H9 (cell line): ENCODE data around the gene TDO2. TPM values are rescaled to one million over a fixed set of nuclear protein-coding genes. Genes with fewer than 3 reads are reported as not detected.

Experiments
- DNase-seq: peaks from one replicate; pipeline ENCODE4 v3.0.0-alpha.2; 2017
- H2AFZ ChIP-seq: one replicate; pipeline ENCODE4 v1.6.1; 2013; ENCODE audit warnings: mild to moderate bottlenecking, low read length, control low read depth, moderate library complexity
- H2AK5ac ChIP-seq: 2 replicates; pipeline ENCODE4 v1.6.1; 2013; ENCODE audit warnings: low read length, control low read depth, mixed read lengths; ENCODE audit not compliant: insufficient read length
- H2BK120ac ChIP-seq: one replicate; pipeline ENCODE4 v1.6.1; 2013; ENCODE audit warnings: low read depth, mild to moderate bottlenecking, low read length, control low read depth, inconsistent platforms; ENCODE audit not compliant: poor library complexity, severe bottlenecking
- H2BK12ac ChIP-seq: 2 replicates; pipeline ENCODE4 v1.6.1; 2013; ENCODE audit warnings: low read length, control low read depth, mixed read lengths, low read depth; ENCODE audit not compliant: insufficient read length
- H2BK15ac ChIP-seq: 2 replicates; pipeline ENCODE4 v1.6.1; 2013; ENCODE audit warnings: low read depth, low read length, control low read depth
- H2BK20ac ChIP-seq: one replicate; pipeline ENCODE4 v1.6.1; 2013; ENCODE audit warnings: low read depth, mild to moderate bottlenecking, low read length, control low read depth, inconsistent platforms; ENCODE audit not compliant: poor library complexity, severe bottlenecking
- H2BK5ac ChIP-seq: 2 replicates; pipeline ENCODE4 v1.6.1; 2013; ENCODE audit warnings: low read length, control low read depth, mixed read lengths; ENCODE audit not compliant: insufficient read length
- H3K14ac ChIP-seq: 2 replicates; pipeline ENCODE4 v1.6.1; 2013; ENCODE audit warnings: low read length, control low read depth; ENCODE audit not compliant: insufficient read depth
- H3K18ac ChIP-seq: 2 replicates; pipeline ENCODE4 v1.6.1; 2013; ENCODE audit warnings: low read depth, mild to moderate bottlenecking, mixed read lengths, low read length, control low read depth; ENCODE audit not compliant: insufficient read length
- H3K23ac ChIP-seq: 2 replicates; pipeline ENCODE4 v1.6.1; 2013; ENCODE audit warnings: low read length, control low read depth, mixed read lengths, low read depth; ENCODE audit not compliant: insufficient read length
- H3K23me2 ChIP-seq: 2 replicates; pipeline ENCODE4 v1.6.1; 2013; ENCODE audit warnings: low read depth, mild to moderate bottlenecking, mixed read lengths, low read length, control low read depth; ENCODE audit not compliant: insufficient read length, poor library complexity, severe bottlenecking
- H3K27ac ChIP-seq: 2 replicates; pipeline ENCODE4 v1.5.1; 2013; ENCODE audit warnings: low read length, control low read depth, mixed read lengths, low read depth; ENCODE audit not compliant: insufficient read length
- H3K27me3 ChIP-seq: 2 replicates; pipeline ENCODE4 v1.6.1; 2013; ENCODE audit warnings: low read length, control low read depth, inconsistent platforms; ENCODE audit not compliant: insufficient read depth
- H3K4ac ChIP-seq: 2 replicates; pipeline ENCODE4 v1.6.1; 2013; ENCODE audit warnings: low read depth, mild to moderate bottlenecking, control low read depth, inconsistent platforms, low read length, moderate library complexity
- H3K4me1 ChIP-seq: 2 replicates; pipeline ENCODE4 v1.6.1; 2013; ENCODE audit warnings: low read length, control low read depth, inconsistent platforms; ENCODE audit not compliant: insufficient read depth
- H3K4me2 ChIP-seq: 2 replicates; pipeline ENCODE4 v1.6.1; 2013; ENCODE audit warnings: low read length, control low read depth, mixed read lengths; ENCODE audit not compliant: insufficient read length, insufficient read depth
- H3K56ac ChIP-seq: 2 replicates; pipeline ENCODE4 v1.6.1; 2013; ENCODE audit warnings: low read depth, mild to moderate bottlenecking, mixed read lengths, low read length, control low read depth; ENCODE audit not compliant: insufficient read length
- H3K79me1 ChIP-seq: 2 replicates; pipeline ENCODE4 v1.6.1; 2013; ENCODE audit warnings: low read depth, mild to moderate bottlenecking, moderate library complexity, low read length, control low read depth, inconsistent platforms; ENCODE audit not compliant: insufficient read depth, poor library complexity, severe bottlenecking
- H3K79me2 ChIP-seq: 2 replicates; pipeline ENCODE4 v1.6.1; 2013; ENCODE audit warnings: low read length, control low read depth, inconsistent platforms; ENCODE audit not compliant: insufficient read depth
- H3K9ac ChIP-seq: 2 replicates; pipeline ENCODE4 v1.6.1; 2013; ENCODE audit warnings: low read length, control low read depth, mixed read lengths; ENCODE audit not compliant: insufficient read length; ENCODE audit errors: extremely low read depth
- H3K9me3 ChIP-seq: one replicate; pipeline ENCODE4 v1.6.1; 2013; ENCODE audit warnings: low read depth, low read length, inconsistent platforms; ENCODE audit not compliant: control insufficient read depth
- H3T11ph ChIP-seq: one replicate; pipeline ENCODE4 v1.6.1; 2013; ENCODE audit warnings: mild to moderate bottlenecking, low read length, control low read depth, inconsistent platforms
- H4K20me1 ChIP-seq: one replicate; pipeline ENCODE4 v1.6.1; 2013; ENCODE audit not compliant: control insufficient read depth, insufficient read length, insufficient read depth
- H4K5ac ChIP-seq: 2 replicates; pipeline ENCODE4 v1.6.1; 2013; ENCODE audit warnings: low read depth, mild to moderate bottlenecking, mixed read lengths, low read length, control low read depth; ENCODE audit not compliant: insufficient read length
- H4K8ac ChIP-seq: replicated peaks from 2 replicates; pipeline ENCODE4 v1.6.1; 2013; ENCODE audit warnings: low read length, control low read depth, mixed read lengths, low read depth; ENCODE audit not compliant: insufficient read length
- H4K91ac ChIP-seq: 2 replicates; pipeline ENCODE4 v1.6.1; 2013; ENCODE audit warnings: low read depth, mild to moderate bottlenecking, moderate library complexity, mixed read lengths, low read length, control low read depth; ENCODE audit not compliant: insufficient read length
- H3K27ac Mint-ChIP-seq, 3 experiments: 2 replicates in 2 of 3; 3 replicates in 1 of 3; pipeline ENCODE4 v1.8.0; 2020 to 2021; ENCODE audit warnings: mixed read lengths in 3 of 3, mild to moderate bottlenecking in 1 of 3, moderate library complexity in 1 of 3
- H3K27me3 Mint-ChIP-seq: 2 replicates; pipeline ENCODE4 v1.8.0; 2021; ENCODE audit warnings: low read depth, mild to moderate bottlenecking, moderate library complexity, mixed read lengths
- H3K36me3 Mint-ChIP-seq, 3 experiments: 2 replicates in 2 of 3; 3 replicates in 1 of 3; pipeline ENCODE4 v1.8.0; 2020 to 2021; ENCODE audit warnings: low read depth in 3 of 3, mixed read lengths in 3 of 3; ENCODE audit not compliant: insufficient read depth in 1 of 3
- H3K4me1 Mint-ChIP-seq, 2 experiments: 2 replicates each; pipeline ENCODE4 v1.8.0; 2020; ENCODE audit warnings: mixed read lengths in 2 of 2
- H3K4me3 Mint-ChIP-seq, 2 experiments: 2 replicates in 1 of 2; 3 replicates in 1 of 2; pipeline ENCODE4 v1.8.0; 2020 to 2021; ENCODE audit warnings: mild to moderate bottlenecking in 2 of 2, mixed read lengths in 2 of 2, moderate library complexity in 1 of 2
- H3K9me3 Mint-ChIP-seq, 2 experiments: 2 replicates in 1 of 2; 3 replicates in 1 of 2; pipeline ENCODE4 v1.8.0; 2020; ENCODE audit warnings: mild to moderate bottlenecking in 2 of 2, mixed read lengths in 2 of 2, moderate library complexity in 1 of 2
- CTCF ChIP-seq: fragments of 200-600 bp; sonication (generic); conservative IDR thresholded peaks from 3 replicates; pipeline ENCODE4 v1.8.0; 2021; ENCODE audit warnings: antibody characterized with exemption, mild to moderate bottlenecking
- WGBS: extraction: QIAGEN DNeasy Blood & Tissue Kit; methylation state at CpG from one replicate; pipeline ENCODE4 v1.1.7; 2013; ENCODE audit warnings: missing lambda C conversion rate, low lambda C conversion rate, mixed read lengths; ENCODE audit not compliant: insufficient read length; ENCODE audit errors: extremely low coverage; 5-methylcytosine and 5-hydroxymethylcytosine counted together
- total RNA-seq: library from RNA; stranded (reverse); gene quantifications from 2 replicates; pipeline ENCODE4 v1.2.1, GENCODE V29; 2021

Gene TDO2
- total RNA-seq, 1 experiment from 2014 or later: not detected

DNA sequence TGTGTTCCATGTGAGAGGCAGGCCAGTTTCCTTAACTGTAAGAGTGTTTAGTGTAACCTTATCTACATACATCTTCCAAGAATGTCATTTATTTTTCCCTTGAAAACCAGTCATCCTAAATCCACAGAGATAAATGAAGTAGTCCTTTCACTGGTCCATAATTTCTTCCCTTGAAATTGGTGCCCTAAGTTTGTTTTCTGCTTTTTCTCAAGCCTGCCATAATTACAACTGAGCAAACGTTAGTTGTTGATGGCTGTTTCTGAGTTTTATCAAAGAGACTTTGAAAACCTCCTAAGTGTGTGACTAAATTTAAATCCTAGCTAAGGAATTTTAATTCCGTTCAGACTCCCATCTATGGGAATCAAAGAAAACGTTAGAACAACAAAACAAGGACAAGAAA is 3.6 kb upstream of the TDO2 start:
- Histone ChIP-seq H3K79me2 (no peaks in the 10 kb centered on the region), H3K27ac (no peak overlapping the region), H3K14ac (no peak overlapping the region), H3K4me1 (peaks cover 4% of the 10 kb centered on the region; the same call in 1 of the 2 replicates), H2BK5ac (no peak overlapping the region), H3K4ac (no peak overlapping the region), H4K20me1 (no peaks in the 10 kb centered on the region), H3K9ac (no peak overlapping the region), H3K79me1 (no peaks in the 10 kb centered on the region), H2BK120ac (no peak overlapping the region), H3K23me2 (no peaks in the 10 kb centered on the region), H4K8ac (no peak overlapping the region), H2BK15ac (no peak overlapping the region), H3K9me3 (no peaks in the 10 kb centered on the region), H2AK5ac (no peak overlapping the region), H3K4me2 (no peak overlapping the region), H3K23ac (no peak overlapping the region), H3K56ac (no peak overlapping the region), H4K91ac (no peak overlapping the region), H2BK20ac (no peak overlapping the region), H2BK12ac (no peak overlapping the region), H3T11ph (no peak overlapping the region), H3K27me3 (no peaks in the 10 kb centered on the region), H4K5ac (no peak overlapping the region), H2AFZ (no peak overlapping the region), H3K18ac (no peak overlapping the region)
- Mint-ChIP-seq H3K4me1 (peaks cover 16 to 17% of the 10 kb centered on the region in 2 experiments), H3K36me3 (peaks cover 5 to 9% (median 7%) of the 10 kb centered on the region in 3 experiments; a peak in 4 of 7 replicates), H3K27me3 (no peaks in the 10 kb centered on the region), H3K9me3 (peaks cover 6 to 17% of the 10 kb centered on the region in 2 experiments; a peak in 4 of 5 replicates), H3K4me3 (no peak overlapping the region; a peak in 1 of 5 replicates), H3K27ac (no peak overlapping the region)
- no peak for DNase-seq
- no CpG with 5 or more reads among the region's 3 CpGs for WGBS
- no peak for TF ChIP-seq CTCF
